HG03460 (cell line): ENCODE results near the gene MRAS.

Experiments used
- ATAC-seq: cut with Tn5 transposase; IDR thresholded peaks from one replicate; pipeline ENCODE4 v1.9.1; 2021; ENCODE audit not compliant: unreplicated experiment

Gene MRAS

GRCh38 chr3:138384976-138385375 is 36.6 kb downstream of the MRAS start:
- ATAC-seq = no peak

GRCh38 chr3:138389144-138389601 is 40.8 kb downstream of the MRAS start:
- no peak for ATAC-seq

GRCh38 chr3:138389841-138390581 is 41.6 kb downstream of the MRAS start:
- no peak for ATAC-seq

- no peak for ATAC-seq
These were observed 42.2 kb downstream of the MRAS start for GRCh38 chr3:138390582-138390932.

GRCh38 chr3:138394156-138394555 is 45.8 kb downstream of the MRAS start:
- no peak for ATAC-seq

- no peak for ATAC-seq
These were observed 46.3 kb downstream of the MRAS start for GRCh38 chr3:138394686-138395085.

GRCh38 chr3:138395865-138396751 is 47.7 kb downstream of the MRAS start:
- ATAC-seq = no peak

- ATAC-seq = no peak
These were observed 48.5 kb downstream of the MRAS start for GRCh38 chr3:138396752-138397410.

- no peak for ATAC-seq
These were observed 49.6 kb downstream of the MRAS start for GRCh38 chr3:138397983-138398382.

- no peak for ATAC-seq
These were observed 50.6 kb downstream of the MRAS start for GRCh38 chr3:138398791-138399575.

- ATAC-seq = no peak
These were observed 51.4 kb downstream of the MRAS start for GRCh38 chr3:138399766-138400165.

GRCh38 chr3:138400651-138401070 is 52.3 kb downstream of the MRAS start:
- ATAC-seq = no peak

GRCh38 chr3:138401834-138402233 is 53.5 kb downstream of the MRAS start:
- no peak for ATAC-seq

GRCh38 chr3:138404121-138404520 is 55.7 kb downstream of the MRAS start:
- no peak for ATAC-seq

- ATAC-seq = no peak
These were observed 56.6 kb downstream of the MRAS start for GRCh38 chr3:138405001-138405400.

GRCh38 chr3:138405486-138405885 is 57.1 kb downstream of the MRAS start:
- no peak for ATAC-seq

GRCh38 chr3:138406606-138407005 is 58.2 kb downstream of the MRAS start:
- ATAC-seq = no peak

GRCh38 chr3:138407236-138407907 is 59.0 kb downstream of the MRAS start:
- no peak for ATAC-seq

- no peak for ATAC-seq
These were observed 60.6 kb downstream of the MRAS start for GRCh38 chr3:138408751-138409570.
